K562 (cell line): ENCODE results near the gene BNIP2. TPM values are rescaled to one million over a fixed set of nuclear protein-coding genes. Genes with fewer than 3 reads are reported as not detected.
A peak's percentile ranks its signal among the peaks of the same experiment; 100 is the strongest.

ENCODE experiments used
- ATF1 ChIP-seq, 2 experiments: fragments of 450-650 bp in 1 of 2; IDR thresholded peaks; 2 replicates each; pipeline ENCODE4 v1.6.1; 2016; ENCODE audit warnings: missing compliant biosample characterization in 1 of 2, missing genetic modification characterization in 1 of 2
- C11orf30 ChIP-seq: fragments of 450-650 bp; IDR thresholded peaks from 2 replicates; pipeline ENCODE4 v1.6.1; 2016; ENCODE audit warnings: low read depth, mild to moderate bottlenecking
- CEBPG ChIP-seq, 3 experiments: fragments of 200-800 bp in 1 of 3; sonication (Bioruptor generic) in 1 of 3; sonication (generic) in 1 of 3; formaldehyde crosslinking in 1 of 3; IDR thresholded peaks in 2 of 3; conservative IDR thresholded peaks in 1 of 3; 2 replicates each; pipeline versions ENCODE4 v1.6.1 to v1.8.0; 2016 to 2022; ENCODE audit warnings: missing compliant biosample characterization in 2 of 3, missing genetic modification characterization in 2 of 3, mild to moderate bottlenecking in 1 of 3, missing genetic modification reagents in 1 of 3
- CXXC5 ChIP-seq: fragments of 250-450 bp; sonication (Bioruptor Pico); IDR thresholded peaks from 2 replicates; pipeline ENCODE4 v1.8.0; 2022; ENCODE audit warnings: inconsistent platforms, mild to moderate bottlenecking, moderate library complexity
- DMBX1 ChIP-seq: fragments of 250-450 bp; sonication (Bioruptor Pico); IDR thresholded peaks from 2 replicates; pipeline ENCODE4 v1.8.0; 2022; ENCODE audit warnings: inconsistent platforms, mild to moderate bottlenecking, moderate library complexity, borderline replicate concordance
- DPF2 ChIP-seq: fragments of 450-650 bp; IDR thresholded peaks from 2 replicates; pipeline ENCODE4 v1.6.1; 2016
- ETV6 ChIP-seq, 3 experiments: fragments of 150-350 bp in 1 of 3; sonication (generic) in 1 of 3; formaldehyde crosslinking in 1 of 3; IDR thresholded peaks; 2 replicates each; pipeline versions ENCODE4 v1.6.1 to v1.8.0; 2014 to 2022; ENCODE audit warnings: borderline replicate concordance in 2 of 3, low read depth in 2 of 3, antibody characterized with exemption in 1 of 3, low read length in 1 of 3, mild to moderate bottlenecking in 1 of 3, missing genetic modification reagents in 1 of 3
- HIVEP1 ChIP-seq: fragments of 250-450 bp; sonication (Bioruptor Pico); IDR thresholded peaks from 2 replicates; pipeline ENCODE4 v1.4.0; 2020; ENCODE audit warnings: mild to moderate bottlenecking
- L3MBTL2 ChIP-seq: fragments of 450-650 bp; IDR thresholded peaks from 2 replicates; pipeline ENCODE4 v1.6.1; 2016; ENCODE audit warnings: mild to moderate bottlenecking, moderate library complexity
- TBP ChIP-seq: optimal IDR thresholded peaks from 2 replicates; pipeline ENCODE3; 2011; ENCODE audit warnings: low read depth, low read length, improper control_type of control experiment
- TCF3 ChIP-seq: sonication (generic); formaldehyde crosslinking; IDR thresholded peaks from 2 replicates; pipeline ENCODE4 v1.4.0; 2020; ENCODE audit warnings: mild to moderate bottlenecking, missing genetic modification reagents
- TEAD4 ChIP-seq, 2 experiments: sonication (generic) in 1 of 2; formaldehyde crosslinking in 1 of 2; IDR thresholded peaks; 2 replicates each; pipeline versions ENCODE4 v1.6.1 to v1.8.0; 2012 to 2022; ENCODE audit warnings: borderline replicate concordance in 1 of 2, inconsistent platforms in 1 of 2, low read length in 1 of 2, mild to moderate bottlenecking in 1 of 2, missing genetic modification reagents in 1 of 2
- U2AF2 ChIP-seq: fragments of 200-400 bp; formaldehyde crosslinking; optimal IDR thresholded peaks from 2 replicates; pipeline ENCODE3; 2017; ENCODE audit warnings: low read depth, mild to moderate bottlenecking, low read length
- ZKSCAN8 ChIP-seq: fragments of 200-800 bp; sonication (Bioruptor generic); IDR thresholded peaks from 2 replicates; pipeline ENCODE4 v1.6.1; 2016; ENCODE audit warnings: missing genetic modification characterization, missing compliant biosample characterization
- polyA plus RNA-seq, 8 experiments: library from polyadenylated mRNA; depleted of rRNA in 4 of 8; stranded (reverse) in 5 of 8; unstranded in 3 of 8; fragments of >200 nt; fragmentation: Nextera tagmentation in 2 of 8; fragmentation: Illumina TruSeq in 1 of 8; extraction: Ambion mirVana in 2 of 8; extraction: Trizol in 1 of 8; gene quantifications; 2 replicates each; pipeline versions ENCODE4 v1.2.1 to v1.2.3, GENCODE V29; 2011 to 2014; ENCODE audit warnings: inconsistent platforms in 1 of 8, missing spikeins in 1 of 8
- total RNA-seq, 7 experiments: library from RNA; depleted of rRNA in 6 of 7; stranded (reverse); fragments of >200 nt in 6 of 7; fragmentation: Illumina TruSeq in 2 of 7; extraction: Trizol in 2 of 7; gene quantifications; 2 replicates each; pipeline versions ENCODE4 v1.2.1 to v1.2.3, GENCODE V29; 2011 to 2021; ENCODE audit warnings: low replicate concordance in 1 of 7
- TF ChIP-seq, protein P1 (sequence below): fragments of 450-650 bp; IDR thresholded peaks from 2 replicates; pipeline ENCODE4 v1.6.1; 2016; ENCODE audit warnings: mild to moderate bottlenecking, moderate library complexity
- TF ChIP-seq, protein P2 (sequence below): fragments of 450-650 bp; IDR thresholded peaks from 2 replicates; pipeline ENCODE4 v1.6.1; 2016

BNIP2 gene
- total and polyA plus RNA-seq, 9 of the 15 experiments (the other 6 are each of a cell fraction or from before 2014, with no cell fraction given) = 19.6 to 88.0 (median 52.5) TPM

- TF ChIP-seq, protein P1, sequence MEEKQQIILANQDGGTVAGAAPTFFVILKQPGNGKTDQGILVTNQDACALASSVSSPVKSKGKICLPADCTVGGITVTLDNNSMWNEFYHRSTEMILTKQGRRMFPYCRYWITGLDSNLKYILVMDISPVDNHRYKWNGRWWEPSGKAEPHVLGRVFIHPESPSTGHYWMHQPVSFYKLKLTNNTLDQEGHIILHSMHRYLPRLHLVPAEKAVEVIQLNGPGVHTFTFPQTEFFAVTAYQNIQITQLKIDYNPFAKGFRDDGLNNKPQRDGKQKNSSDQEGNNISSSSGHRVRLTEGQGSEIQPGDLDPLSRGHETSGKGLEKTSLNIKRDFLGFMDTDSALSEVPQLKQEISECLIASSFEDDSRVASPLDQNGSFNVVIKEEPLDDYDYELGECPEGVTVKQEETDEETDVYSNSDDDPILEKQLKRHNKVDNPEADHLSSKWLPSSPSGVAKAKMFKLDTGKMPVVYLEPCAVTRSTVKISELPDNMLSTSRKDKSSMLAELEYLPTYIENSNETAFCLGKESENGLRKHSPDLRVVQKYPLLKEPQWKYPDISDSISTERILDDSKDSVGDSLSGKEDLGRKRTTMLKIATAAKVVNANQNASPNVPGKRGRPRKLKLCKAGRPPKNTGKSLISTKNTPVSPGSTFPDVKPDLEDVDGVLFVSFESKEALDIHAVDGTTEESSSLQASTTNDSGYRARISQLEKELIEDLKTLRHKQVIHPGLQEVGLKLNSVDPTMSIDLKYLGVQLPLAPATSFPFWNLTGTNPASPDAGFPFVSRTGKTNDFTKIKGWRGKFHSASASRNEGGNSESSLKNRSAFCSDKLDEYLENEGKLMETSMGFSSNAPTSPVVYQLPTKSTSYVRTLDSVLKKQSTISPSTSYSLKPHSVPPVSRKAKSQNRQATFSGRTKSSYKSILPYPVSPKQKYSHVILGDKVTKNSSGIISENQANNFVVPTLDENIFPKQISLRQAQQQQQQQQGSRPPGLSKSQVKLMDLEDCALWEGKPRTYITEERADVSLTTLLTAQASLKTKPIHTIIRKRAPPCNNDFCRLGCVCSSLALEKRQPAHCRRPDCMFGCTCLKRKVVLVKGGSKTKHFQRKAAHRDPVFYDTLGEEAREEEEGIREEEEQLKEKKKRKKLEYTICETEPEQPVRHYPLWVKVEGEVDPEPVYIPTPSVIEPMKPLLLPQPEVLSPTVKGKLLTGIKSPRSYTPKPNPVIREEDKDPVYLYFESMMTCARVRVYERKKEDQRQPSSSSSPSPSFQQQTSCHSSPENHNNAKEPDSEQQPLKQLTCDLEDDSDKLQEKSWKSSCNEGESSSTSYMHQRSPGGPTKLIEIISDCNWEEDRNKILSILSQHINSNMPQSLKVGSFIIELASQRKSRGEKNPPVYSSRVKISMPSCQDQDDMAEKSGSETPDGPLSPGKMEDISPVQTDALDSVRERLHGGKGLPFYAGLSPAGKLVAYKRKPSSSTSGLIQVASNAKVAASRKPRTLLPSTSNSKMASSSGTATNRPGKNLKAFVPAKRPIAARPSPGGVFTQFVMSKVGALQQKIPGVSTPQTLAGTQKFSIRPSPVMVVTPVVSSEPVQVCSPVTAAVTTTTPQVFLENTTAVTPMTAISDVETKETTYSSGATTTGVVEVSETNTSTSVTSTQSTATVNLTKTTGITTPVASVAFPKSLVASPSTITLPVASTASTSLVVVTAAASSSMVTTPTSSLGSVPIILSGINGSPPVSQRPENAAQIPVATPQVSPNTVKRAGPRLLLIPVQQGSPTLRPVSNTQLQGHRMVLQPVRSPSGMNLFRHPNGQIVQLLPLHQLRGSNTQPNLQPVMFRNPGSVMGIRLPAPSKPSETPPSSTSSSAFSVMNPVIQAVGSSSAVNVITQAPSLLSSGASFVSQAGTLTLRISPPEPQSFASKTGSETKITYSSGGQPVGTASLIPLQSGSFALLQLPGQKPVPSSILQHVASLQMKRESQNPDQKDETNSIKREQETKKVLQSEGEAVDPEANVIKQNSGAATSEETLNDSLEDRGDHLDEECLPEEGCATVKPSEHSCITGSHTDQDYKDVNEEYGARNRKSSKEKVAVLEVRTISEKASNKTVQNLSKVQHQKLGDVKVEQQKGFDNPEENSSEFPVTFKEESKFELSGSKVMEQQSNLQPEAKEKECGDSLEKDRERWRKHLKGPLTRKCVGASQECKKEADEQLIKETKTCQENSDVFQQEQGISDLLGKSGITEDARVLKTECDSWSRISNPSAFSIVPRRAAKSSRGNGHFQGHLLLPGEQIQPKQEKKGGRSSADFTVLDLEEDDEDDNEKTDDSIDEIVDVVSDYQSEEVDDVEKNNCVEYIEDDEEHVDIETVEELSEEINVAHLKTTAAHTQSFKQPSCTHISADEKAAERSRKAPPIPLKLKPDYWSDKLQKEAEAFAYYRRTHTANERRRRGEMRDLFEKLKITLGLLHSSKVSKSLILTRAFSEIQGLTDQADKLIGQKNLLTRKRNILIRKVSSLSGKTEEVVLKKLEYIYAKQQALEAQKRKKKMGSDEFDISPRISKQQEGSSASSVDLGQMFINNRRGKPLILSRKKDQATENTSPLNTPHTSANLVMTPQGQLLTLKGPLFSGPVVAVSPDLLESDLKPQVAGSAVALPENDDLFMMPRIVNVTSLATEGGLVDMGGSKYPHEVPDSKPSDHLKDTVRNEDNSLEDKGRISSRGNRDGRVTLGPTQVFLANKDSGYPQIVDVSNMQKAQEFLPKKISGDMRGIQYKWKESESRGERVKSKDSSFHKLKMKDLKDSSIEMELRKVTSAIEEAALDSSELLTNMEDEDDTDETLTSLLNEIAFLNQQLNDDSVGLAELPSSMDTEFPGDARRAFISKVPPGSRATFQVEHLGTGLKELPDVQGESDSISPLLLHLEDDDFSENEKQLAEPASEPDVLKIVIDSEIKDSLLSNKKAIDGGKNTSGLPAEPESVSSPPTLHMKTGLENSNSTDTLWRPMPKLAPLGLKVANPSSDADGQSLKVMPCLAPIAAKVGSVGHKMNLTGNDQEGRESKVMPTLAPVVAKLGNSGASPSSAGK = peak; percentile 94
- TF ChIP-seq U2AF2 = no peak
- TF ChIP-seq, protein P2, sequence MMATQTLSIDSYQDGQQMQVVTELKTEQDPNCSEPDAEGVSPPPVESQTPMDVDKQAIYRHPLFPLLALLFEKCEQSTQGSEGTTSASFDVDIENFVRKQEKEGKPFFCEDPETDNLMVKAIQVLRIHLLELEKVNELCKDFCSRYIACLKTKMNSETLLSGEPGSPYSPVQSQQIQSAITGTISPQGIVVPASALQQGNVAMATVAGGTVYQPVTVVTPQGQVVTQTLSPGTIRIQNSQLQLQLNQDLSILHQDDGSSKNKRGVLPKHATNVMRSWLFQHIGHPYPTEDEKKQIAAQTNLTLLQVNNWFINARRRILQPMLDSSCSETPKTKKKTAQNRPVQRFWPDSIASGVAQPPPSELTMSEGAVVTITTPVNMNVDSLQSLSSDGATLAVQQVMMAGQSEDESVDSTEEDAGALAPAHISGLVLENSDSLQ = no peak
- no peak for TF ChIP-seq HIVEP1 (CRISPR knock-in tag)
- TF ChIP-seq CXXC5 (CRISPR knock-in tag) = peak; percentile 78
- TF ChIP-seq TBP = peak; percentile 13
- TF ChIP-seq L3MBTL2 = peak; percentile 91
- TF ChIP-seq C11orf30 = no peak
- no peak for TF ChIP-seq ATF1 (CRISPR knock-in tag; IDR thresholded peaks at IDR 0.05)
- 0 out of 2 replicates have a peak, but pooled peaks have one; percentile 16 for TF ChIP-seq ATF1 (tag; IDR thresholded peaks at IDR 0.05)
- TF ChIP-seq DPF2 = peak; percentile 45; the same call in 1 of the 2 replicates
- TF ChIP-seq TEAD4 (IDR thresholded peaks at IDR 0.05; ENCODE audit: low read length) = peak; percentile 72
- TF ChIP-seq TEAD4 (CRISPR knock-in tag; IDR thresholded peaks at IDR 0.05; ENCODE audit: borderline replicate concordance) = no peak
- peak; percentile 79 for TF ChIP-seq TCF3 (CRISPR knock-in tag)
- no peak for TF ChIP-seq ETV6 (IDR thresholded peaks at IDR 0.05; ENCODE audit: borderline replicate concordance in 1 of 2, low read depth in 2 of 2, low read length in 1 of 2)
- TF ChIP-seq ETV6 (CRISPR knock-in tag; IDR thresholded peaks at IDR 0.05; ENCODE audit: borderline replicate concordance) = no peak
- no peak for TF ChIP-seq ZKSCAN8 (CRISPR knock-in tag)
- no peak for TF ChIP-seq CEBPG (CRISPR knock-in tag; IDR thresholded peaks at IDR 0.05)
- TF ChIP-seq CEBPG (tag; conservative IDR thresholded peaks at IDR 0.05 in 1 of 2, IDR thresholded peaks at IDR 0.05 in 1 of 2) = no peak
- TF ChIP-seq DMBX1 = 0 out of 2 replicates have a peak, but pooled peaks have one; percentile 41
Measured at GRCh38 chr15:59696332-59696731, 7.2 kb upstream of the BNIP2 start (continued).
